ENCODE results near the gene ANTXR1. TPM values are rescaled to one million over a fixed set of nuclear protein-coding genes. Genes with fewer than 3 reads are reported as not detected.

ANTXR1 gene
- total RNA-seq, 1 donor from 2014 or later: 69.5 TPM

DNA sequence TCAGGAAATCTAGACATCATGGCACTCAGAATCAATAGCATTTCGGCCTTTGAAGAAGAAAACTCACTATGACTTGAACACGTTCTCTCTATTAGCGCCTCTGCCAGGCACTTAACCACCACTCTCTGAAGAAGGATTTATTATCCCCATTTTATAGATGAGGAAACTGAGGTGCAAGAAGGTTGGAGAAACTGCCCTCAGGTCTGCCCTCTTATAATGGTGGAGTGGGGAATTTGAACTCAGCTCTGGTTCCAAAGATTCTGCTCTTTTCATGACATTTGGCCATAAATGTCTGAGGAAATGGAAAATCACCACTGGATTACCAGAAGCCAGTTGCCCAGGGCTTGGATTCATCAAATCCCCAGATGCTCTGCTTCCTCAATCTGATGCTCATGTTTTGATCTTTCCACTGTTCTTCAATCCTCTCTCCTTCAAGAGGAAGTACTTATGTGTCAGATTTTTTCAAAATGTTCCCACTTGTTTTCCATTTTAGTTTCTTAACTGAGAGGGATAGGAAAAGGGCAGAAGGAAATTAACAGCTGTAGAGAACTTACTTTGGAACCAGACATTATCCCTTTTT lies 68.1 kb downstream of the ANTXR1 start:
- Mint-ChIP-seq H3K9me3 (no peaks in the 10 kb centered on the region), H3K4me3 (no peak overlapping the region), H3K36me3 (peaks cover 37% of the 10 kb centered on the region), H3K4me1 (ENCODE audit: unreplicated experiment) (no peaks in the 10 kb centered on the region), H3K27ac (no peak overlapping the region), H3K27me3 (no peaks in the 10 kb centered on the region)
- no peak for DNase-seq (ENCODE audit: extremely low spot score, unreplicated experiment)
- TF ChIP-seq, protein P1, sequence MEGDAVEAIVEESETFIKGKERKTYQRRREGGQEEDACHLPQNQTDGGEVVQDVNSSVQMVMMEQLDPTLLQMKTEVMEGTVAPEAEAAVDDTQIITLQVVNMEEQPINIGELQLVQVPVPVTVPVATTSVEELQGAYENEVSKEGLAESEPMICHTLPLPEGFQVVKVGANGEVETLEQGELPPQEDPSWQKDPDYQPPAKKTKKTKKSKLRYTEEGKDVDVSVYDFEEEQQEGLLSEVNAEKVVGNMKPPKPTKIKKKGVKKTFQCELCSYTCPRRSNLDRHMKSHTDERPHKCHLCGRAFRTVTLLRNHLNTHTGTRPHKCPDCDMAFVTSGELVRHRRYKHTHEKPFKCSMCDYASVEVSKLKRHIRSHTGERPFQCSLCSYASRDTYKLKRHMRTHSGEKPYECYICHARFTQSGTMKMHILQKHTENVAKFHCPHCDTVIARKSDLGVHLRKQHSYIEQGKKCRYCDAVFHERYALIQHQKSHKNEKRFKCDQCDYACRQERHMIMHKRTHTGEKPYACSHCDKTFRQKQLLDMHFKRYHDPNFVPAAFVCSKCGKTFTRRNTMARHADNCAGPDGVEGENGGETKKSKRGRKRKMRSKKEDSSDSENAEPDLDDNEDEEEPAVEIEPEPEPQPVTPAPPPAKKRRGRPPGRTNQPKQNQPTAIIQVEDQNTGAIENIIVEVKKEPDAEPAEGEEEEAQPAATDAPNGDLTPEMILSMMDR (conservative IDR thresholded peaks at IDR 0.05): no peak

DNA sequence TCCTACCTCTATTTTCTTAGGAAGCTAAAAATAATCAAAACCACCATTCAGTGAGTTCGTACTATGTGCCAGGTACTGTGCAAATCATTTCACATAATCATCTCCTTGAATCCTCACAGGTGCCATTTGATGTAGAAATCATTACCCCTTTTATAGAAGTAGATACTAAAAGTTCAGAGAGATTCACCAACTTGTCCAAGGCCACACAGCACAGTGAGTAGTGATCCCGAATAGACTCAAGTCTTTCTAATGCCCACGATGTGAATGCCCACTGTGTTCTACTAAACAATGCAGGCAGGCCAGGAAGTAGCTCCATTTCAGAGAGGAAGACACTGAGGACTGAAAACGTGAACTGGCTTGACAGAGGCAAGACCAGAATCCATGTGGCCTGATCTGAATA lies 68.8 kb downstream of the ANTXR1 start:
- Mint-ChIP-seq H3K36me3 (peaks cover 37% of the 10 kb centered on the region), H3K9me3 (no peaks in the 10 kb centered on the region)

DNA sequence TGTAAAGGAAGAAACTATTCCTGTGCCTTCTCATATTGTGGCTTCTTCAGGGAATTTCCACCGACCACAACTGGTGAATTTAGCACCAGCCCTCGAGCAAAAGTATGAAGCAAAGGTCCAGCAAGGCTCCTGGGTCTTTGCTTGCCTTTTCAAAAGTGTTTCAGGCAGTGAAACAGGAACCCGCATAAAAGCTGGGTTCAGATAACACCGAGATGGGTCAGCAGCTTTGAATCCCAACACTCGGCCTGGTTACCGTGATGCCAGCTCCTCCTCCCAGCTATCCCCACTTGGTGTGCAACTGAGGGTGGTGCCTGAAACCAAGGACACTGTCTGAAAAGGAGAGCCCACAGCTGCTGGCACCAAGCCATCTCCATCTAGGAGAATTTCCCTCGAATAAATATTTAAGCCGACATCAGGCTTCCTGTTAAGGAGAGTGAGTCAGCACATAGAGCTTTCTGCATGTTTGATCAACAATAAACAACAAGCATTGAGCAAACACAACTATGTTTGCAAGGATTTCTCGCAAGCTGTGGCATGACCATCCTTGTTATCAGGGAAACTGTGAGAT lies 69.5 kb downstream of the ANTXR1 start:
- H3K27me3 Mint-ChIP-seq: no peaks in the 10 kb centered on the region
- no peaks in the 10 kb centered on the region for H3K9me3 Mint-ChIP-seq
- H3K4me1 Mint-ChIP-seq (ENCODE audit: unreplicated experiment): peaks cover 4% of the 10 kb centered on the region
- H3K4me3 Mint-ChIP-seq: no peak overlapping the region
- no peak overlapping the region for H3K27ac Mint-ChIP-seq
- DNase-seq (ENCODE audit: extremely low spot score, unreplicated experiment): no peak
- peaks cover 39% of the 10 kb centered on the region for H3K36me3 Mint-ChIP-seq
- TF ChIP-seq, protein P1 (conservative IDR thresholded peaks at IDR 0.05): no peak

More for the DNA sequence above, 68.8 kb downstream of the ANTXR1 start:
- no peak overlapping the region for H3K4me3 Mint-ChIP-seq
- H3K27ac Mint-ChIP-seq: no peak overlapping the region
- H3K27me3 Mint-ChIP-seq: no peaks in the 10 kb centered on the region
- TF ChIP-seq, protein P1 (conservative IDR thresholded peaks at IDR 0.05): no peak
- DNase-seq (ENCODE audit: extremely low spot score, unreplicated experiment): no peak
- no peaks in the 10 kb centered on the region for H3K4me1 Mint-ChIP-seq (ENCODE audit: unreplicated experiment)

DNA sequence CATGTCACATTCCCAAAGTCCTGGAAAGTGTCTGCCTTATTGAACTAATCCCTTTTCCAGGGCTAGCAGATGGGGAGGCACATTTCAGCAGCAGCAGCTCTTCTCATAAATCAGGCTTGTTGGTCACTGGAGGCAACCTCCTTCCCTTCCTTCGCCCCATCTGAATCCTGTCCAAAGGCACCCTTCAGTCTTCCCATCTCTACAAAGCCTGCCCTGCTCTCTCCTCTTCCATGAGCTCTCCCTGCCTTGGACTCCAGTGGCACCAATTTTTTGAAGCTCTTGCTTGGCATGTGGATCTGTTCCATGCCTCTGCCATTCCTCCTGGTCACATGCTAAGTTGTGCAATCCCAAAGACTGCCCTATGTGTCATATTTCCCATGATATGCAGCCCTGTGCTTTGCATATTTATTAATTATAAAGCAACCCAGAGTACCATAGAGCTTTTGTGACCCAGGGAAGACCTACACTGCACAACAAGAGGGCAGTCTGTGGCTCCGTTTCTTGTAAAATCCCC lies 70.3 kb downstream of the ANTXR1 start:
- no peak for DNase-seq (ENCODE audit: extremely low spot score, unreplicated experiment)
- TF ChIP-seq, protein P1 (conservative IDR thresholded peaks at IDR 0.05): no peak
- Mint-ChIP-seq H3K9me3 (no peaks in the 10 kb centered on the region), H3K27me3 (no peaks in the 10 kb centered on the region), H3K36me3 (peaks cover 44% of the 10 kb centered on the region), H3K4me1 (ENCODE audit: unreplicated experiment) (peaks cover 9% of the 10 kb centered on the region), H3K27ac (no peak overlapping the region), H3K4me3 (no peak overlapping the region)

DNA sequence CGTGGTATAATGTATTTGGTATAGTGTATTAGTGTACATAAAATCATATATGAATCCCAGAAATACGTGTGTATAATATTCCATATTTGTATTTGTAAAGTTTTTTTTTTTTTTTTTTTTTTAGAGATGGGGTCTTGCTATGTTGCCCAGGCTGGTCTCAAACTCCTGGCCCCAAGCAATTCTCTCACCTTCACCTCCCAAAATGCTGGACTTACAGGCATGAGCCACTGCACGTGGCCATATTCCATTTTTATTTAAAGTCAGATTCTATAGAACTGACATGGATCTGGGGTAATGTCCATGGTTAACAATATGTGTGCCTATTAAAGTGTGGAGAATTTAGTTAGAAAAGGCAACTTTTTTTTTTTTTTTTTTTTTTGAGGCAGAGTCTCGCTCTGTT lies 71.5 kb downstream of the ANTXR1 start:
- Mint-ChIP-seq H3K27me3 (no peaks in the 10 kb centered on the region), H3K9me3 (no peaks in the 10 kb centered on the region), H3K36me3 (peaks cover 42% of the 10 kb centered on the region), H3K4me3 (no peak overlapping the region), H3K4me1 (ENCODE audit: unreplicated experiment) (peaks cover 9% of the 10 kb centered on the region), H3K27ac (no peak overlapping the region)
- no peak for DNase-seq (ENCODE audit: extremely low spot score, unreplicated experiment)
- TF ChIP-seq, protein P1 (conservative IDR thresholded peaks at IDR 0.05): no peak

All from type B pancreatic cell (in vitro differentiated cells).